Pancreas (tissue), 10 donors: Measurements from ENCODE around the gene BATF. TPM values are rescaled to one million over a fixed set of nuclear protein-coding genes. Genes with fewer than 3 reads are reported as not detected.

Experiments
- ATAC-seq, 4 donors: fragments of 200-7000 bp; cut with Tn5 transposase; one replicate each; pipeline versions ENCODE4 v1.8.0 to v1.9.1; 2020; ENCODE audit warnings: mild to moderate bottlenecking in 4 of 4, moderate library complexity in 4 of 4
- DNase-seq, 6 donors: peaks; one replicate each; pipeline ENCODE4 v3.0.0-alpha.2; 2020
- FAIRE-seq: peaks from 2 replicates; lab custom pipeline; 2012; peaks lifted over from hg19 to GRCh38; lab: Jason Lieb, UNC
- H3K27ac ChIP-seq, 4 donors: fragments of 200-600 bp; sonication (generic); 1 replicate in 3 of 4; 2 replicates in 1 of 4; pipeline versions ENCODE4 v1.5.0 to v1.8.0; 2020
- H3K27me3 ChIP-seq, 4 donors: fragments of 200-600 bp; one replicate each; pipeline ENCODE4 v1.8.0; 2021
- H3K36me3 ChIP-seq, 3 donors: fragments of 200-600 bp; sonication (generic) in 1 of 3; one replicate each; pipeline versions ENCODE4 v1.5.0 to v1.8.0; 2020 to 2021
- H3K4me1 ChIP-seq, 3 donors: fragments of 200-600 bp; one replicate each; pipeline ENCODE4 v1.8.0; 2021
- H3K4me3 ChIP-seq, 4 donors: fragments of 200-600 bp; sonication (generic) in 2 of 4; one replicate each; pipeline versions ENCODE4 v1.5.0 to v1.8.0; 2020 to 2021
- H3K9me3 ChIP-seq, 4 donors: fragments of 200-600 bp; one replicate each; pipeline ENCODE4 v1.8.0; 2021
- CTCF ChIP-seq, 4 donors: fragments of 200-600 bp; sonication (generic) in 3 of 4; IDR thresholded peaks; one replicate each; pipeline versions ENCODE4 v1.5.0 to v1.8.0; 2021; ENCODE audit warnings: antibody characterized with exemption in 4 of 4
- WGBS, 2 donors: extraction: QIAGEN DNeasy Blood & Tissue Kit; methylation state at CpG; one replicate each; pipeline ENCODE4 v1.1.7; 2013; 5-methylcytosine and 5-hydroxymethylcytosine counted together
- intact Hi-C, 3 donors: fragments of 100-400 bp; cut with DNase I; formaldehyde crosslinking; loops; one replicate each; pipeline versions ENCODE4 v1.11.1 to v1.14.2; 2022
- polyA plus RNA-seq, 2 donors: library from polyadenylated mRNA; stranded (reverse); fragments of 200-250 nt; gene quantifications; one replicate each; pipeline ENCODE4 v1.2.3, GENCODE V29; 2013
- total RNA-seq, 6 donors: library from RNA; stranded (reverse); fragmentation: NEBNext Ultra II Directional in 4 of 6; extraction: Animal tissue kit (Norgen Biotek cat#: 25700) in 4 of 6; gene quantifications; one replicate each; pipeline versions ENCODE4 v1.2.1 to v1.2.4, GENCODE V29; 2021 to 2023
- donor health status: healthy with polysubstance abuse.
- donor health status: DM: no; HTN: no; CAD: no; lungs with moderate emphysema.
- donor health status: DM: no; HTN: no; CAD: no.
- donor health status: control.
- donor health status: control.
- donor health status: Bipolar disorder and iron deficiency.
- donor health status: DM: yes; HTN: yes; CAD: no.
- donor health status: DM: no; HTN: no; CAD: no.
- donor health status: DM: no; HTN: no; CAD: no.
- donor health status: DM: yes; HTN: yes; CAD: no.

BATF gene
- total and polyA plus RNA-seq, 8 donors, result 0.28 to 1.7 (median 0.98) TPM; not detected in 1

- FAIRE-seq (no peak), ATAC-seq (peak in 1 of 4 donors; percentile 22), DNase-seq (no peak)
- intact Hi-C loops, result no loop called here
- Histone ChIP-seq H3K4me1 (peaks cover 0 to 4% (median 0%) of the 10 kb centered on the region in 3 donors), H3K4me3 (no peak overlapping the region), H3K27ac (no peak overlapping the region), H3K9me3 (no peaks in the 10 kb centered on the region), H3K36me3 (no peaks in the 10 kb centered on the region), H3K27me3 (no peaks in the 10 kb centered on the region)
- no peak for TF ChIP-seq CTCF (IDR thresholded peaks at IDR 0.05)
- WGBS, 2 donors, result 71 to 79% methylated on average over 17 of the region's 17 CpGs
Observed at GRCh38 chr14:75539561-75540478, 17.6 kb downstream of the BATF start.

- no peak overlapping the region for H3K4me3 ChIP-seq
- no peak for ATAC-seq
- FAIRE-seq, result no peak
- H3K4me1 ChIP-seq, result peaks cover 0 to 4% (median 0%) of the 10 kb centered on the region in 3 donors
- 64 to 71% methylated on average over 7 of the region's 7 CpGs for WGBS, 2 donors
- no peaks in the 10 kb centered on the region for H3K9me3 ChIP-seq
- no peak overlapping the region for H3K27ac ChIP-seq
- intact Hi-C loops, result no loop called here
- TF ChIP-seq CTCF (IDR thresholded peaks at IDR 0.05), result no peak
- no peak for DNase-seq
- H3K27me3 ChIP-seq, result no peaks in the 10 kb centered on the region
- H3K36me3 ChIP-seq, result no peaks in the 10 kb centered on the region
Observed at GRCh38 chr14:75540479-75540851, 18.2 kb downstream of the BATF start.

- Histone ChIP-seq H3K9me3 (no peaks in the 10 kb centered on the region), H3K27ac (peak overlapping the region in 2 of 4 donors; percentile 55 to 65), H3K36me3 (no peaks in the 10 kb centered on the region), H3K4me1 (peaks cover 0 to 4% (median 0%) of the 10 kb centered on the region in 3 donors), H3K27me3 (no peaks in the 10 kb centered on the region), H3K4me3 (no peak overlapping the region)
- no peak for TF ChIP-seq CTCF (IDR thresholded peaks at IDR 0.05)
- intact Hi-C loops, result no loop called here
- ATAC-seq (peak in 3 of 4 donors; percentile 78 to 93 (median 92)), DNase-seq (peak in 2 of 6 donors; percentile 18 to 68), FAIRE-seq (no peak)
- WGBS, 2 donors, result 36 to 41% methylated on average over 10 of the region's 10 CpGs
Observed at GRCh38 chr14:75542588-75543091, 20.4 kb downstream of the BATF start.

GRCh38 chr14:75543253-75543652 is 21.0 kb downstream of the BATF start:
- ATAC-seq, result no peak

More at GRCh38 chr14:75543253-75543652, 21.0 kb downstream of the BATF start:
- Histone ChIP-seq H3K4me1 (peaks cover 0 to 4% (median 0%) of the 10 kb centered on the region in 3 donors), H3K27me3 (no peaks in the 10 kb centered on the region), H3K27ac (peak overlapping the region in 2 of 4 donors; percentile 55 to 65), H3K36me3 (no peaks in the 10 kb centered on the region), H3K4me3 (no peak overlapping the region), H3K9me3 (no peaks in the 10 kb centered on the region)
- TF ChIP-seq CTCF (IDR thresholded peaks at IDR 0.05), result no peak
- intact Hi-C loops, result no loop called here
- no peak for DNase-seq
- no peak for FAIRE-seq
- 38 to 62% methylated on average over 4 of the region's 4 CpGs for WGBS, 2 donors
